GM11168 (cell line): ENCODE results near the gene MFSD2B.
"Not testable (repeated sequence)": the region's sequence is repeated elsewhere in the genome, so short reads cannot be mapped to it uniquely, and the experiment has no call there.

ENCODE experiments used
- in situ Hi-C: fragments of 300-500 bp; cut with MboI; formaldehyde crosslinking; loops from one replicate; pipeline ENCODE4 v1.12.0; 2022; ENCODE audit warnings: low sequenced_read_pairs; ENCODE audit not compliant: unreplicated experiment

Gene MFSD2B

DNA sequence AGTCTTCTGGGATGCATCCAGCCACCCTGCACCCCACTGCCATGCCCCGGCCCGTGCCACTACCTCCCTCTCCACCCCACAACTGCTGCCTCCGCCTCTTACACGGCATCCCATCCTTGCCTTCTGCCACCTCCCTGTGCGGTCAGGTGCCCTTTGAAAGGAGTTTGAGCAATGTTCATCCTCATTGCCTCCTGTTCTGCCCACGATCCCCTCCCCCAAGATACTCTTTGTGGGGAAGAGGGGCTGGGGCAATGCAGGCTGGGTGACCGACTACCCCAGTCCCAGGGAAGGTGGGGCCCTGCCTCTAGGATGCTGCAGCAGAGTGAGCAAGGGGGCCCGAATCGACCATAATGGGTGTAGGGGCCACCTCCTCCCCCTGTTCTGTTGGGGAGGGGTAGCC is 8.4 kb downstream of the MFSD2B start:
- in situ Hi-C loops: no loop called here

DNA sequence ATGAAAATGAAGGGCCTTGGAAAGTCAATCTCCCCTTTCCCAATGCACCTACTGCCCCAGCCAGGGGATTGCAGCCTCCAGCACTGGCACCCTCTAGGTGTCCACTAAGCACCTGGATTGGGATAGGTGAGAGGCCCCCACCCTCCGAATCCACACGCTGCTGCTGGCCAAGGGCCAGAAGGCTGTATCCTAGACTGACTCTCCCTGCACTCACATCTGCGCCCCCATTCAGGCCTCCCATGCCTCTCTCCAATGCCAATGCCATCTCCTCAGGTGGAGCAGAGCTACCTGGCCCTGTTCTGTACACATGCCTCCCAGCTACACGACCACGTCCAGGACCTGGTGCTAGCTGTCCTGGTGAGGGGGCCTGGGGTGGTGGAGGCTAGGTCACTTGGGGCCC is 9.8 kb downstream of the MFSD2B start:
- in situ Hi-C loops: no loop called here

DNA sequence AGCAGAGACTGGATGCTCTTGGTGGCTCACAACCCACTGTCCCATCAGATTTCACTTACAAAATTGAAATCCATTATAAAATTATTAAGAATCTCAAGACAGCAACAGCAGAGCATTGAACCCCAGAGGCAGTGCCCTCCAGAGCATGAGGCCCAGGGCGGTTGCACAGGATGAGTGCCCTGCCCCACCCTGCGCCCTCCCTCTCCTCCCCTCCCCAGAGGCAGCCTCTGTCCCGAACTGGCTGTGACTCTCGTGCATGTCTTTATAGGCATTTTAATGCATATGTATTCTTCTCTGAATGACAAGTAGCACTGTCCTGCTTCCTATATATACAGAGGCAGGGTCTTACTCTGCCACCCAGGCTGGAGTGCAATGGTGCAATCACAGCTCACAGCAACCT is 10.4 kb downstream of the MFSD2B start:
- in situ Hi-C loops: no loop called here

- in situ Hi-C loops: no loop called here
Observed at GRCh38 chr2:24021122-24021998, 11.5 kb downstream of the MFSD2B start.

DNA sequence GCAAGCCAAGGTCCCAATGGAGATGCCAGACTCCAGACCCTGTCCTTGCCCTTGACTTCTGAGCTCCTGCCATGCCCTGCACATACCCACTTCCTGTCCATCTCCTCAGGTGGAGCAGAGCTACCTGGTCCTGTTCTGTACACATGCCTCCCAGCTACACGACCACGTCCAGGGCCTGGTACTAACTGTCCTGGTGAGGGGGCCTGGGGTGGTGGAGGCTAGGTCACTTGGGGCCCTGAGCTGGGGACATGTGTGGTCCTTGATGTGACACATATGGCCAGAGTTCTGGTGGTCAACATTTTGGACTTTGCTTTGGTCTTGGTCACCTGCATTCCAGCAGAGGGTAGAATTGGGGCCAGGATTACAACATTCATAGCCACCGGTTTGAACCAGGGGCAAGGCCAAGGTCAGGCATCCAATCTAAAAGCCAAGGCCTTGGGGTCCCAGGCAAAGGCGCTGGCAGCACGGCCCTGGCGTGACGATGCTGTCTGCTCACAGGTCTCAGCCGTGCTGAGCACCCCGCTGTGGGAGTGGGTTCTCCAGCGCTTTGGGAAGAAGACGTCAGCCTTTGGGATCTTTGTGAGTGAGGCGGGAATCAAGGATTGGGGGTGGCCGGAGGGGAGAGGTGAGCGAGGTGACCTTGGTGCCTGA is 12.6 kb downstream of the MFSD2B start:
- in situ Hi-C loops: no loop called here

DNA sequence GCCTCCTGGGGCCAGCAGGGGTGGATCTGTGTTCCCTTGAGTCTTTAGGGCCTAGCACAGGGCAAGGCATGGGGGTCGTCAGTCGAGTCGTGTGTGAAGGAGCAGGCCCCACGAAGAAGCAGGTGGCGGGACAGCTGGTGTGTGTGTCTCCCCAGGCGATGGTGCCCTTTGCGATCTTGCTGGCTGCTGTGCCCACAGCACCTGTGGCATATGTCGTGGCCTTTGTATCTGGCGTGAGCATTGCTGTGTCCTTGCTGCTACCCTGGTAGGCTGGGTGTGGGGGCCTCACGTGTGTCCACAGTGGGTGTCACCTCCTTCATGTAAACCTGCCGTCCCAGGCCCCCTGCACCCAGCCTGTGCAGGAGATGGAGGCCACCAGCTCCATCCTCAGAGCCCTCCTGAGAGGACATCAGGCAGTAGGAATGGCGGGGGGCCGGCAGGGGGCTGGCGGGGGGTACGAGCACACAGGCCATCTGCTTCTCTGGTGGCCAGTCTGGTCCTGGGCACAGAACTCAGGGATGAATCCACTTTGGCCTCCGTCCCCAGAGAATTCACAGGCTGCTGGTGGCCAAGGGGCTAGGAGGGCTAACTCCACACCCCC is 13.2 kb downstream of the MFSD2B start:
- in situ Hi-C loops: no loop called here

DNA sequence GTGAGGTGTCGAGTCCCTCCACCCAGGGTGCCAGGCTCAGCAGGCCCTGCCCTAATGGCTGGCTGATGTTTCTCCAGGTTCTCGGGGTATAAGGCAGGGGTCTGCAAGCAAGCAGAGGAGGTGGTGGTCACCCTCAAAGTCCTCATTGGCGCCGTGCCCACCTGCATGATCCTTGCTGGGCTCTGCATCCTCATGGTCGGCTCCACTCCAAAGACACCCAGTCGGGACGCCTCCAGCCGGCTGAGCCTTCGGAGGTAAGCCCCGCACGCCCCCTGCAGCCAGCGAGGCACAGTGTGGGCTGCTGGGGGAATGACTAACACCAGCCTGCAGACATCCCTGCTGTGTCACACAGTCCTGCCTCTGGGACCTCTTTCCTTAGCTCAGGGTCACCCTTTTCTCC is 14.1 kb downstream of the MFSD2B start:
- in situ Hi-C loops: no loop called here

- in situ Hi-C loops: no loop called here
Observed at GRCh38 chr2:24024996-24025663, 15.2 kb downstream of the MFSD2B start.

DNA sequence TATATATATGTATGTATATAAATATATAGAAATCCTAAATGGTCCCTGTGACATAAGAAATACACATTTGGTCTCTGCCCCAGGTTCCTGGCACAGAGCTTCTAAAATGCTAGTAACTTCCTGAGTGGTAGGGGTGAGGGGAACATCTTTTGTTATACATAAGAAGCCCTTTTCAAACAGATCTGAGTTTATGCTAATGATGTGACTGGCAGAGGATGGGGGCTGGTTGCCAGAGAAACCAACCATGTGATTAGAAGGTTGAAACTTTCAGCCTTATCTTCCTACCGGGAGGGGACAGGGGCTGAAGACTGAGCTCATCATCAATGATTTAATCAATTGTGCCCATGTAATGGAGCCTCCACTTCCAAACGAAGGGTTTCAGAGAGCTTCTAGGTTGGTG is 16.3 kb downstream of the MFSD2B start:
- in situ Hi-C loops: no loop called here

DNA sequence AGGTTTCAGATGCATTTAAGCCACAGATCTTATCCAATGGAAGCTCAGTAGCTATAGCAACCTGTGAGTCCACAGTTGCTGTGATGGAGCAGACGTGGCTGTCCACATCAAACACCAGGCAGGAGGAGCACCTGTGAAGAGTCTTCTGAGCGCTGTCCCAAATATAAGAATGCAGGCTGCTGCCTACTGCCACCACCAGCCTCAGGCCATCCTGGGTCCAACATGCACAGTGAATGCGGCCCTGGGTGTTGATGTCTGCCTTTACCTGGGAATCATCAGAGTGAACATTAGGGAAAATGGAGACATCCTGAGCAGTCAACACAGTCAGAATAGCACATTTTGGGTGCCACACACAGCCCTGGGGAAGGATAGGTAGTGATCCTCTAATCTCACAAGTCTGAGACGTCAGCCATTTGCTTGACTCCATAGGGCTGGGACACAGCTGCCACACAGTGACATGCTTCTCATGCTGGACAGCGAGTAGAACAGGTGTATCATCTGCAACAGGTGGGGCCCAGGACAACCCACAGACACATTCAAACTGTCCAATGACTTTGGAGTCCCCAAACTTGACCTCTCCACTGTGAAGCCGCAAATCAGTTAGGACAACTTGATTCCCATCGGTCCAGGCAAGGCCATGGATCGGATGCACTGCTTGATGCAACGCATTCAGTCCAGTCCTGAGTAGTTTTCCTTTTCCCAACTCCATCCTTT is 29.1 kb downstream of the MFSD2B start:
- in situ Hi-C loops: no loop called here

DNA sequence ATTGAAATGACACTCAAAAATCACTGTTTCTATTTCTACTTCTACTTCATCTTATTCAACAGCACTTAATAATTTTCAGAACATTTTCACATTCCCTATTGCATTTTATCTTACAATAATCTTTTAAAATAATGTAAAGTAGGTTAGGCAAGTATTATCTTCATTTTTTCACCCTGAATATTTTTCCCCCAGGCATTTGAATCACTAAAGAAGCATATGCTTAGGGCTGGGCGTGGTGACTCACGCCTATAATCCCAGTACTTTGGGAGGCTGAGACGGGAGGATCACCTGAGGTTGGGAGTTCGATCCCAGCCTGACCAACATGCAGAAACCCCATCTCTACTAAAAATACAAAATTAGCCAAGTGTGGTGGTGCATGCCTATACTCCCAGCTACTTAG is 30.6 kb downstream of the MFSD2B start:
- in situ Hi-C loops: no loop called here

GRCh38 chr2:24043133-24043532 is 33.2 kb downstream of the MFSD2B start:
- in situ Hi-C loops: not testable (repeated sequence)

GRCh38 chr2:24045511-24046508 is 35.9 kb downstream of the MFSD2B start:
- in situ Hi-C loops: no loop called here

GRCh38 chr2:24046599-24046929 is 36.7 kb downstream of the MFSD2B start:
- in situ Hi-C loops: no loop called here

- in situ Hi-C loops: no loop called here
Observed at GRCh38 chr2:24046930-24047702, 37.2 kb downstream of the MFSD2B start, which contains the start of gene WDCP. WDCP (minus strand) TSS chr2:24047391; CDS start chr2:24039494, 7,897 bp downstream.

DNA sequence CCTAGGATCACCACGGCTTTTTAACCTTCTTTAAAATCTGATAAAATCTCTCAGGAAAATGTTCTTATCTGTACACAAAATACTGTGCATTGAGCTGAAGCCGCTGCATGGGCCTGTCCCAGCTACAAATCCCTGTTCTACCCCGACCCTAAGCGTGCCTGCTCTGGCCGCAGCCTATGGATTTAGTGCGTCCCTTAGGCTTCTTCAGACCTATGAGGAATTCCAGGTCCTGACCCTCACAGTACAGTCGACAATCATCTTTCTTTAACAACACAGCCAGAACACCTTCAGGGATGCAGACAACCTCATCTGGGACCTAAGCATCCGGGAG is 37.8 kb downstream of the MFSD2B start:
- in situ Hi-C loops: no loop called here

GRCh38 chr2:24048769-24049484 is 39.0 kb downstream of the MFSD2B start:
- in situ Hi-C loops: no loop called here

DNA sequence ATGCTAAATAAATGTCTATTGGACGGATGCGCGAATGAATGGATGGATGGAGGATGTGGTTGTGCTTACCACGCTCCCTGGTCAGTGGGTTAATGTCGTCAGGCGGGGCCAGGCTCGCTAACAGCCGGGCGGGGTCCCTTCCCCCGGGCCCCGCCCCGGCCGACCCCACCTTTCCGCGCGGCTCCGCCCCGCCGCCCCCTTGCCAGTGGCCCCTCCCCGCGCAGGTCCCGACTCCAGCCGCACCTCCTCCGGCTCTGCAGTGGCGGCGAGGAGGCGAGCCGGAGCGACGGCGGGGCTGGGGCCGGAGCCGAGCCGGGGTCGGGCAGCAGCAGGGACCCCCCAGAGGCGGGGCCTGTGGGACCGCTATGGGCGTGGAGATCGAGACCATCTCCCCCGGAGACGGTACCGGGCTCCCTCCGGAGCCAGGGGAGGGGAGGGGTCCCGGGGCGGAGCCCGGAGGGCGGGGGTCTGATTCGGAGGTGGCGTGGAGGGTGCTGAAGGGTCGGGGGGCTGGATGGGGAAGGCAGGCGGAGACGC is 39.7 kb downstream of the MFSD2B start, which contains the start of gene FKBP1B:
FKBP1B (plus strand) TSS at position 257 of the 537 bp plus-strand sequence; CDS start at position 366, 109 bp downstream.
- in situ Hi-C loops: no loop called here
